HepG2 (cell line): ENCODE measurements around the gene RAPSN. TPM values are rescaled to one million over a fixed set of nuclear protein-coding genes. Genes with fewer than 3 reads are reported as not detected.

ENCODE experiments used
- EP300 ChIP-seq, 3 experiments: sonication (generic) in 1 of 3; formaldehyde crosslinking in 1 of 3; IDR thresholded peaks; 2 replicates each; pipeline versions ENCODE4 v1.5.1 to v1.6.1; 2011 to 2020; ENCODE audit warnings: low read depth in 2 of 3, low read length in 2 of 3, borderline replicate concordance in 1 of 3, improper control_type of control experiment in 1 of 3, mild to moderate bottlenecking in 1 of 3, missing genetic modification reagents in 1 of 3, moderate library complexity in 1 of 3
- HIVEP1 ChIP-seq: sonication (generic); formaldehyde crosslinking; IDR thresholded peaks from 2 replicates; pipeline ENCODE4 v1.4.0; 2020; ENCODE audit warnings: mild to moderate bottlenecking, missing genetic modification reagents
- HNRNPH1 ChIP-seq: fragments of 200-400 bp; formaldehyde crosslinking; optimal IDR thresholded peaks from 2 replicates; pipeline ENCODE3; 2017; ENCODE audit warnings: mild to moderate bottlenecking, low read depth, low read length
- HOXA7 ChIP-seq: sonication (generic); formaldehyde crosslinking; IDR thresholded peaks from 2 replicates; pipeline ENCODE4 v1.8.1; 2022; ENCODE audit warnings: mild to moderate bottlenecking, missing genetic modification reagents, moderate library complexity
- KDM5B ChIP-seq: sonication (generic); formaldehyde crosslinking; IDR thresholded peaks from 2 replicates; pipeline ENCODE4 v1.4.0; 2020; ENCODE audit warnings: missing genetic modification reagents, mild to moderate bottlenecking, borderline replicate concordance
- MED8 ChIP-seq: sonication (generic); formaldehyde crosslinking; IDR thresholded peaks from 2 replicates; pipeline ENCODE4 v1.8.1; 2023; ENCODE audit warnings: mild to moderate bottlenecking, missing genetic modification reagents; ENCODE audit not compliant: insufficient replicate concordance
- NFYB ChIP-seq: sonication (generic); formaldehyde crosslinking; IDR thresholded peaks from 2 replicates; pipeline ENCODE4 v1.4.0; 2020; ENCODE audit warnings: missing genetic modification reagents
- NRL ChIP-seq: sonication (generic); formaldehyde crosslinking; IDR thresholded peaks from 2 replicates; pipeline ENCODE4 v1.5.0; 2020; ENCODE audit warnings: missing genetic modification reagents, mild to moderate bottlenecking, moderate library complexity, borderline replicate concordance
- SAFB2 ChIP-seq: sonication (generic); formaldehyde crosslinking; IDR thresholded peaks from 2 replicates; pipeline ENCODE4 v1.5.1; 2020; ENCODE audit warnings: missing genetic modification reagents, low read depth, mild to moderate bottlenecking, borderline replicate concordance
- SAP130 ChIP-seq: IDR thresholded peaks from 2 replicates; pipeline ENCODE4 v1.6.1; 2016; ENCODE audit warnings: low read depth
- SMAD1 ChIP-seq: sonication (generic); formaldehyde crosslinking; IDR thresholded peaks from 2 replicates; pipeline ENCODE4 v1.4.0; 2020; ENCODE audit warnings: missing genetic modification reagents, low read depth, mild to moderate bottlenecking, borderline replicate concordance
- SOX6 ChIP-seq, 2 experiments: fragments of 450-650 bp in 1 of 2; sonication (generic) in 1 of 2; formaldehyde crosslinking in 1 of 2; IDR thresholded peaks; 2 replicates each; pipeline versions ENCODE4 v1.4.0 to v1.6.1; 2017 to 2020; ENCODE audit warnings: antibody characterized with exemption in 1 of 2, mild to moderate bottlenecking in 1 of 2, missing genetic modification reagents in 1 of 2
- SRF ChIP-seq: IDR thresholded peaks from 2 replicates; pipeline ENCODE4 v1.6.1; 2011; ENCODE audit warnings: mild to moderate bottlenecking, low read depth, low read length, moderate library complexity
- TAF15 ChIP-seq: fragments of 200-400 bp; formaldehyde crosslinking; IDR thresholded peaks from one replicate; pipeline ENCODE4 v1.6.1; 2018; ENCODE audit warnings: mild to moderate bottlenecking, low read depth, low read length; ENCODE audit not compliant: poor library complexity, severe bottlenecking
- ZBTB7B ChIP-seq: sonication (generic); formaldehyde crosslinking; IDR thresholded peaks from 2 replicates; pipeline ENCODE4 v1.4.0; 2020; ENCODE audit warnings: missing genetic modification reagents
- ZEB1 ChIP-seq: IDR thresholded peaks from 2 replicates; pipeline ENCODE4 v1.6.1; 2012; ENCODE audit warnings: mild to moderate bottlenecking, low read depth, inconsistent platforms; ENCODE audit not compliant: insufficient replicate concordance
- ZNF207 ChIP-seq: fragments of 450-650 bp; IDR thresholded peaks from 2 replicates; pipeline ENCODE4 v1.6.1; 2016; ENCODE audit warnings: antibody characterized with exemption, borderline replicate concordance
- ZNF232 ChIP-seq: sonication (generic); formaldehyde crosslinking; IDR thresholded peaks from 2 replicates; pipeline ENCODE4 v1.4.0; 2020; ENCODE audit warnings: missing genetic modification reagents, borderline replicate concordance
- ZNF572 ChIP-seq: sonication (generic); formaldehyde crosslinking; IDR thresholded peaks from 2 replicates; pipeline ENCODE4 v1.5.1; 2020; ENCODE audit warnings: mild to moderate bottlenecking, missing genetic modification reagents
- ZNF772 ChIP-seq: sonication (generic); formaldehyde crosslinking; IDR thresholded peaks from 2 replicates; pipeline ENCODE4 v1.5.0; 2020; ENCODE audit warnings: mild to moderate bottlenecking, missing genetic modification reagents
- ZNF784 ChIP-seq: sonication (generic); formaldehyde crosslinking; IDR thresholded peaks from 2 replicates; pipeline ENCODE4 v1.5.1; 2020; ENCODE audit warnings: missing genetic modification reagents, mild to moderate bottlenecking, borderline replicate concordance
- polyA plus RNA-seq, 8 experiments: library from polyadenylated mRNA; depleted of rRNA in 3 of 8; stranded (reverse) in 7 of 8; unstranded in 1 of 8; fragments of >200 nt; fragmentation: Illumina TruSeq in 4 of 8; extraction: Trizol in 4 of 8; gene quantifications; 2 replicates each; pipeline versions ENCODE4 v1.2.1 to v1.2.3, GENCODE V29; 2011 to 2016; ENCODE audit warnings: low read depth in 4 of 8, missing spikeins in 1 of 8, mixed read lengths in 1 of 8; ENCODE audit not compliant: insufficient read depth in 1 of 8
- total RNA-seq, 5 experiments: library from RNA; depleted of rRNA; stranded (reverse); fragments of >200 nt; fragmentation: Illumina TruSeq; extraction: Trizol; gene quantifications; 2 replicates each; pipeline ENCODE4 v1.2.3, GENCODE V29; 2016; ENCODE audit warnings: low read depth in 1 of 5
- TF ChIP-seq, protein P1 (sequence below): sonication (generic); IDR thresholded peaks from 2 replicates; pipeline ENCODE4 v1.6.1; 2016; ENCODE audit warnings: low read depth, borderline replicate concordance
- TF ChIP-seq, protein P2 (sequence below): sonication (generic); formaldehyde crosslinking; IDR thresholded peaks from 2 replicates; pipeline ENCODE4 v1.4.0; 2020; ENCODE audit warnings: mild to moderate bottlenecking, missing genetic modification reagents
- TF ChIP-seq, protein P3 (sequence below): IDR thresholded peaks from 2 replicates; pipeline ENCODE4 v1.6.1; 2016; ENCODE audit warnings: low read depth, borderline replicate concordance

Gene RAPSN
- total and polyA plus RNA-seq, 2 of the 13 experiments (the other 11 are each of a cell fraction or from before 2014, with no cell fraction given), result 0.15 to 1.2 TPM

- TF ChIP-seq HNRNPH1, result no peak
- TF ChIP-seq, protein P1, sequence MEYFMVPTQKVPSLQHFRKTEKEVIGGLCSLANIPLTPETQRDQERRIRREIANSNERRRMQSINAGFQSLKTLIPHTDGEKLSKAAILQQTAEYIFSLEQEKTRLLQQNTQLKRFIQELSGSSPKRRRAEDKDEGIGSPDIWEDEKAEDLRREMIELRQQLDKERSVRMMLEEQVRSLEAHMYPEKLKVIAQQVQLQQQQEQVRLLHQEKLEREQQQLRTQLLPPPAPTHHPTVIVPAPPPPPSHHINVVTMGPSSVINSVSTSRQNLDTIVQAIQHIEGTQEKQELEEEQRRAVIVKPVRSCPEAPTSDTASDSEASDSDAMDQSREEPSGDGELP, result peak; percentile 76; the same call in 1 of the 2 replicates
- TF ChIP-seq, protein P2, sequence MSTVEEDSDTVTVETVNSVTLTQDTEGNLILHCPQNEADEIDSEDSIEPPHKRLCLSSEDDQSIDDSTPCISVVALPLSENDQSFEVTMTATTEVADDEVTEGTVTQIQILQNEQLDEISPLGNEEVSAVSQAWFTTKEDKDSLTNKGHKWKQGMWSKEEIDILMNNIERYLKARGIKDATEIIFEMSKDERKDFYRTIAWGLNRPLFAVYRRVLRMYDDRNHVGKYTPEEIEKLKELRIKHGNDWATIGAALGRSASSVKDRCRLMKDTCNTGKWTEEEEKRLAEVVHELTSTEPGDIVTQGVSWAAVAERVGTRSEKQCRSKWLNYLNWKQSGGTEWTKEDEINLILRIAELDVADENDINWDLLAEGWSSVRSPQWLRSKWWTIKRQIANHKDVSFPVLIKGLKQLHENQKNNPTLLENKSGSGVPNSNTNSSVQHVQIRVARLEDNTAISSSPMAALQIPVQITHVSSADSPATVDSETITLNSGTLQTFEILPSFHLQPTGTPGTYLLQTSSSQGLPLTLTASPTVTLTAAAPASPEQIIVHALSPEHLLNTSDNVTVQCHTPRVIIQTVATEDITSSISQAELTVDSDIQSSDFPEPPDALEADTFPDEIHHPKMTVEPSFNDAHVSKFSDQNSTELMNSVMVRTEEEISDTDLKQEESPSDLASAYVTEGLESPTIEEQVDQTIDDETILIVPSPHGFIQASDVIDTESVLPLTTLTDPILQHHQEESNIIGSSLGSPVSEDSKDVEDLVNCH (CRISPR knock-in tag), result no peak
- no peak for TF ChIP-seq ZNF207
- TF ChIP-seq SRF, result no peak
- no peak for TF ChIP-seq ZEB1
- 0 out of 2 replicates have a peak, but pooled peaks have one; percentile 17 for TF ChIP-seq SAP130
- no peak for TF ChIP-seq ZNF772
- no peak for TF ChIP-seq ZNF232
- no peak for TF ChIP-seq NFYB (CRISPR knock-in tag)
- TF ChIP-seq SAFB2 (CRISPR knock-in tag), result no peak
- TF ChIP-seq TAF15, result no peak
- no peak for TF ChIP-seq MED8 (CRISPR knock-in tag)
- no peak for TF ChIP-seq ZNF572 (CRISPR knock-in tag)
- no peak for TF ChIP-seq HIVEP1
- TF ChIP-seq ZBTB7B (CRISPR knock-in tag), result no peak
- no peak for TF ChIP-seq HOXA7 (CRISPR knock-in tag)
- TF ChIP-seq, protein P3, sequence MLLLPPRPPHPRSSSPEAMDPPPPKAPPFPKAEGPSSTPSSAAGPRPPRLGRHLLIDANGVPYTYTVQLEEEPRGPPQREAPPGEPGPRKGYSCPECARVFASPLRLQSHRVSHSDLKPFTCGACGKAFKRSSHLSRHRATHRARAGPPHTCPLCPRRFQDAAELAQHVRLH (CRISPR knock-in tag), result 0 out of 2 replicates have a peak, but pooled peaks have one; percentile 39
- no peak for TF ChIP-seq KDM5B (CRISPR knock-in tag)
- no peak for TF ChIP-seq EP300 (IDR thresholded peaks at IDR 0.05; ENCODE audit: low read depth in 2 of 2, low read length in 2 of 2)
- TF ChIP-seq EP300 (CRISPR knock-in tag; IDR thresholded peaks at IDR 0.05; ENCODE audit: borderline replicate concordance), result no peak
- peak; percentile 76 for TF ChIP-seq NRL (CRISPR knock-in tag)
- no peak for TF ChIP-seq SMAD1
- TF ChIP-seq ZNF784 (CRISPR knock-in tag), result no peak
- no peak for TF ChIP-seq SOX6 (IDR thresholded peaks at IDR 0.05)
- no peak for TF ChIP-seq SOX6 (CRISPR knock-in tag; IDR thresholded peaks at IDR 0.05)
Observed at GRCh38 chr11:47411884-47412746, 36.8 kb downstream of the RAPSN start (continued).
